Choroid plexus epithelial cell (primary cell): Measurements from ENCODE around the gene YARS2.
"Not testable (repeated sequence)": the region's sequence is repeated elsewhere in the genome, so short reads cannot be mapped to it uniquely, and the experiment has no call there.

Source experiments
- DNase-seq: peaks from one replicate; pipeline ENCODE4 v3.0.0-alpha.2; 2010; ENCODE audit warnings: low read depth
- H3K4me3 ChIP-seq: 2 replicates; pipeline ENCODE4 v1.5.1; 2011; ENCODE audit warnings: low read depth, mild to moderate bottlenecking, control low read depth, low read length, moderate library complexity
- TF ChIP-seq, protein P1 (sequence below): conservative IDR thresholded peaks from 2 replicates; pipeline ENCODE4 v1.5.1; 2011; ENCODE audit warnings: low read depth, mild to moderate bottlenecking, control low read depth, inconsistent platforms, low read length, moderate library complexity

Gene YARS2

DNA sequence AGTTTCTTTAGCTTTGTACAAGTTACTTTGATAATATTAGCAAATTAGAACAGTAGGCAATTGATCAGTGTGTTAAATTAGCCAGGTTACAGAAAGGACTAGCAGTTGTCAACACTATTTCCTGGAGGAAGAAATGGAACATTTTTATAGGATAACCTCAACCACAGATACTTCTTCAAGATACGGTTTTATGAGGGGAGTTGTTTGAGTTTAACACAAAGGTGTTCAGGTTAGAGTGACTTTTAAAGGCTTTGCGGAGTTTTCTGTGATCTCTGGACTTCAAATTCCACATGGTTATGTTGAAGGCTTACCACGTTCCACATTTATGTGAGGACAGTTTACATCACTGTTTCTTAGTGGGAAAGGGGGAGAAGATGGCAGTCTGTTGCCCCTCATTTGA is 19.3 kb downstream of the YARS2 start:
- TF ChIP-seq, protein P1, sequence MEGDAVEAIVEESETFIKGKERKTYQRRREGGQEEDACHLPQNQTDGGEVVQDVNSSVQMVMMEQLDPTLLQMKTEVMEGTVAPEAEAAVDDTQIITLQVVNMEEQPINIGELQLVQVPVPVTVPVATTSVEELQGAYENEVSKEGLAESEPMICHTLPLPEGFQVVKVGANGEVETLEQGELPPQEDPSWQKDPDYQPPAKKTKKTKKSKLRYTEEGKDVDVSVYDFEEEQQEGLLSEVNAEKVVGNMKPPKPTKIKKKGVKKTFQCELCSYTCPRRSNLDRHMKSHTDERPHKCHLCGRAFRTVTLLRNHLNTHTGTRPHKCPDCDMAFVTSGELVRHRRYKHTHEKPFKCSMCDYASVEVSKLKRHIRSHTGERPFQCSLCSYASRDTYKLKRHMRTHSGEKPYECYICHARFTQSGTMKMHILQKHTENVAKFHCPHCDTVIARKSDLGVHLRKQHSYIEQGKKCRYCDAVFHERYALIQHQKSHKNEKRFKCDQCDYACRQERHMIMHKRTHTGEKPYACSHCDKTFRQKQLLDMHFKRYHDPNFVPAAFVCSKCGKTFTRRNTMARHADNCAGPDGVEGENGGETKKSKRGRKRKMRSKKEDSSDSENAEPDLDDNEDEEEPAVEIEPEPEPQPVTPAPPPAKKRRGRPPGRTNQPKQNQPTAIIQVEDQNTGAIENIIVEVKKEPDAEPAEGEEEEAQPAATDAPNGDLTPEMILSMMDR = no peak
- no peak overlapping the region for H3K4me3 ChIP-seq
- no peak for DNase-seq

DNA sequence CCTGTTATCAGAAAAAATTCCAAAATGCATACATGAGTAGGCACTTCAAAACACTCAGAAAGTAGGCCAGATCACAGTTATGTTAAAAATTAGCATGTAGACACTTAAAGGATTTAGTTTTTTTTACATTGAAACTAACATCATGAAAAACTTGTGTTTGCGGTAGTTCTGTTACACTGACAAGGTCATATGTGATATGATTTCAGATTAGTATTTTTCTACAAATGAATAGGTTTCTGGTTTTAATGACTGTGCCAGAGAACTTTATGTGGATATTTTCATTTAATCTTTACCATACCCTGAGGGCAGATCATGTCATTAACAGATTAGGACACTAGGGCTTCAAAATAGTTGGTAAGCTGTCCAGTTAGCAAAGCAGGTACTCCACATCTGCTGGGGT is 20.7 kb downstream of the YARS2 start:
- DNase-seq = no peak
- TF ChIP-seq, protein P1 = no peak
- H3K4me3 ChIP-seq = no peak overlapping the region

DNA sequence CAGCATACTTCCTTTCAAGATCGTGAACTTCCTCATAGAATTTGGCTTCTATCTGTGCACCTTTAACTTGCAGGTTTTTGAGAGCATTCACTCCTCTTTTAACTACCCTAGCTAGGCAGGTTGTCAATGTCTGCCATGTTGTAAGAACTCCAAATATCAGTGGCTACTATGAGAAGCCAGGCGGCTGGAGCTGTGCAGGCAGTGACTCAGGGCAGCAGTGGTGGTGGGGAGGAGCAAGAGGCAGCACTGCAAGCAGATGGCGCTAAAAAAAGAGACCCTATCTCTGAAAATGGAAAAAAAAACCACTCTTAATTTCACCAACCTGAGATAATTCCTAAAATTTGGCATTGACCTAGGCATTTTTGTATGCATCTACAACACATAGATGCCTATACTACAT is 28.5 kb downstream of the YARS2 start:
- TF ChIP-seq, protein P1 = no peak

DNA sequence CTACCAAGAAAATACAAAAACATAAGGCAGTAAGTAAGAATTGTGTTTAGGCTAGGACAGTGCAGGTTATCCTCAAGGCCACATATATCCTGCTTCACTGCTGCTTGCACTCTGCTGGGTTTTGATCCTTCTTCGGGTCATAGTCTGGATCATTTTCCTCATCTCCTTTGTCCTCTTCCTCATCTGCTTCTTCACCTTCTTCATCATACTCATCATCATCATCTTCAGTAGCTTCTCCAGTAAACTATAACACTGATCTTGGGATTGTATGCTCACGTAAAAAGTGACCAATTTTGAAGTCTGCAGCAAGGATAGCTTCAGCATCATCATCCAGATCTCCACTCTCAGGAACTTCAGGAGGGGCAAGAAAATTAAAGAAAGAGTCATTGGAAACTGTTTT is 29.4 kb downstream of the YARS2 start:
- TF ChIP-seq, protein P1 = no peak
- DNase-seq = no peak
- no peak overlapping the region for H3K4me3 ChIP-seq

More for the DNA sequence above, 28.5 kb downstream of the YARS2 start:
- peak; percentile 23 for DNase-seq
- H3K4me3 ChIP-seq = no peak overlapping the region

DNA sequence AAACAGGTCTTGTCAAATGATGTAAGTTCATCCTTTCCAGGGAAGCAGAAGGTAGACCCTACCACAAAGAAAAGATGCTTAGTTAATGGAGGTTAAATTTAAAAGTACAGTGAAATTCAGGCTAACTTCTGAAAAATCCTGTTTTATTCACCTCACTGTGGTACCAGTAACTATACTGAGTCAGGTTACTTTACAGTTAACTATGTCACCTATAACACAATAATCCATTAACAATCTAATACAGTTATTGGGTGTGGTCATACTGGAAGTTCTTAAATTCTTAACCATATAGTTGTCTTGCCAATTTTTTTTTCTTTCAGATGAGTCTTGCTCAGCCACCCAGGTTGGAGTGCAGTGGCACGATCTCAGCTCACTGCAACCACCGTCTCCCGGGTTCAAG is 30.4 kb downstream of the YARS2 start:
- not testable (repeated sequence) for DNase-seq, H3K4me3 ChIP-seq

DNA sequence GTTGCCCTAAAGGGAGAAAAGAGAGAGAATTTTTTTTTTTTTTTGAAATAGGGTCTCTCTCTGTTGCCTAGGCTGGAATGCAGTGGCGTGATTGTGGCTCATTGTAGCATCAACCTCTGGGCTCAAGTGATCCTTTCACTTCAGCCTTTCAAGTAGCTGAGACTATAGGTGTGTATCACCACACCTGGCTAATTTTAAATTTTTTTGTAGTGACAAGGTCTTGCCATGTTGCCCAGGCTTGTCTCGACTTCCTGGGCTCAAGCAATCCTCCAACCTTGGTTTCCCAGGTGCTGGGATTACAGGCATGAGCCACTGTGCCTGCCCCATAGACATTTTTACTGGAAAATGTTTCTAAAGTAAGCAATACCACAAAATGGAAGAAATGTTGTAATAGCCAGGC is 36.8 kb downstream of the YARS2 start:
- no peak overlapping the region for H3K4me3 ChIP-seq
- TF ChIP-seq, protein P1 = no peak
- DNase-seq = no peak

DNA sequence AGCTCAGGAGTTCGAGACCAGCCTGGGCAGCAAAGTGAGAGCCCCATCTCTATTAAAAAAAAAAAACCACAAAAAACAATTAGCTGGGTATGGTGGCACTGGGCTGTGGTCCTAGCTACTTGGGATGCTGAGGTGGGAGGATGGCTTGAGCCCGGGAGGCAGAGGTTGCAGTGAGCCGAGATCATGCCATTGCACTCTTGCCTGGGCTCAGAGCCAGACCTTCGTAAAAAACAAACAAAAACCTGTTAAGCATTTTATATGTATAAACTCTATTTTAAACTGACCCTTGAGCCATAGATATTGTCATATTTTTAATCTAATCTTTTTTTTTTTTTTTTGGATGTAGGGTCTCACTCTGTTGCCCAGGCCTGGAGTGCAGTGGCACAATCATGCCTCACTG is 40.9 kb downstream of the YARS2 start:
- no peak for DNase-seq
- TF ChIP-seq, protein P1 = no peak
- H3K4me3 ChIP-seq = no peak overlapping the region

DNA sequence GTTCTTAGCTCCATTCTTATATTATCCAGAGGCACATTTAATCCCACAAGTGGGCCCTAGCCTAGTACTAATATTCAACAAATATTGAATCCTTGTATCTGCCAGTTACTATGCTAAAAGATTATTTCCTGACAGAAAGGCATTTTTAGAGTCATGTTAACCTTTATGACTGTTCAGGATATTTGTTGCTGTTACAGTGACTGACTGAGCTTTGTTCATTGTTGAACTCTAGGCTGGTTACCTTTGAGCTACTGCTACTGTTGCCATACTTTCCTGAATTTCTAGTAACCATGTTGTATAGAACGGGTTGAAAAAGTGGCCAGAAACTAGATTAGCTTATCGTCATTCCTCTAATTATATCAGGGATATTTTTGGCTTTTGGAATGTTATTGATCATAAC is 46.8 kb downstream of the YARS2 start:
- no peak overlapping the region for H3K4me3 ChIP-seq
- TF ChIP-seq, protein P1 = no peak
- no peak for DNase-seq
